Measurements from ENCODE around the gene SSBP2. TPM values are rescaled to one million over a fixed set of nuclear protein-coding genes. Genes with fewer than 3 reads are reported as not detected.

SSBP2 gene
- total and polyA plus RNA-seq, 2 donors from 2014 or later, result 17.0 to 57.1 TPM

- Histone ChIP-seq H3K9me3 (ENCODE audit: control insufficient read depth in 2 of 3, insufficient read depth in 1 of 3, low read length in 3 of 3) (no peaks in the 10 kb centered on the region), H3K36me3 (ENCODE audit: control insufficient read depth in 2 of 3, insufficient read depth in 3 of 3, low read length in 3 of 3) (no peaks in the 10 kb centered on the region), H3K27ac (ENCODE audit: low read depth in 2 of 2, low read length in 2 of 2) (no peak overlapping the region), H3K9ac (ENCODE audit: low read length in 3 of 3) (no peak overlapping the region), H3K4me1 (ENCODE audit: control insufficient read depth in 2 of 3, insufficient read depth in 2 of 3, low read depth in 1 of 3, low read length in 3 of 3) (no peaks in the 10 kb centered on the region), H3K27me3 (ENCODE audit: control insufficient read depth, insufficient read depth, low read length) (no peaks in the 10 kb centered on the region), H3K4me3 (ENCODE audit: low read length in 3 of 3) (no peak overlapping the region)
- FAIRE-seq (no peak), DNase-seq (no peak)
- no peak for TF ChIP-seq CTCF (IDR thresholded peaks at IDR 0.05; ENCODE audit: borderline replicate concordance, extremely low read depth, insufficient read depth)
- intact Hi-C loops (cut with DNase I), result no loop called here
Observed at GRCh38 chr5:81395262-81395661, 355.6 kb downstream of the SSBP2 start.

- FAIRE-seq (no peak), DNase-seq (peak; percentile 43 to 64 (median 64))
- H3K27me3 ChIP-seq (ENCODE audit: control insufficient read depth, insufficient read depth, low read length), result no peaks in the 10 kb centered on the region
Observed at GRCh38 chr5:81393783-81394718, 356.8 kb downstream of the SSBP2 start, which contains the start of gene ACOT12. Gene ACOT12 (minus strand): TSS chr5:81394134. CDS start chr5:81394114, 20 bp downstream.

DNA sequence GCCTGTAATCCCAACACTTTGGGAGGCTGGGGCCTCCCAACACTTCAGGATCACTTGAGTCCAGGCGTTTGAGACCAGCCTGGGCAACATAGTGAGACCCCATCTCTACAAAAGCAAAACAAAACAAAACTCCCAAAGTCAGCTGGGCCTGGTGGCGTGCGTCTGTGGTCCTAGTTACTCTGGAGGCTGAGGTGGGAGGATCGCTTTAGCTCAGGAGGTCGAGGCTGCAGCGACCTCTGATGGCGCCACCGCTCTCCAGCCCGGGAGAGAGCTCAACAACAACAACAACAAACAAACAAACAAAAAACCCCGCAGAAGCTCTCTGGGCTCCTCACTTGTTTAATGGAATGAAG is 357.5 kb downstream of the SSBP2 start:
- Histone ChIP-seq H3K27me3 (ENCODE audit: control insufficient read depth, insufficient read depth, low read length) (no peaks in the 10 kb centered on the region), H3K4me3 (ENCODE audit: low read length in 3 of 3) (peak overlapping the region in 2 of 3 donors; percentile 46 to 59), H3K9me3 (ENCODE audit: control insufficient read depth in 2 of 3, insufficient read depth in 1 of 3, low read length in 3 of 3) (no peaks in the 10 kb centered on the region), H3K36me3 (ENCODE audit: control insufficient read depth in 2 of 3, insufficient read depth in 3 of 3, low read length in 3 of 3) (no peaks in the 10 kb centered on the region), H3K9ac (ENCODE audit: low read length in 3 of 3) (no peak overlapping the region), H3K27ac (ENCODE audit: low read depth in 2 of 2, low read length in 2 of 2) (no peak overlapping the region), H3K4me1 (ENCODE audit: control insufficient read depth in 2 of 3, insufficient read depth in 2 of 3, low read depth in 1 of 3, low read length in 3 of 3) (no peaks in the 10 kb centered on the region)
- intact Hi-C loops (cut with DNase I), result no loop called here
- FAIRE-seq (no peak), DNase-seq (no peak)
- no peak for TF ChIP-seq CTCF (IDR thresholded peaks at IDR 0.05; ENCODE audit: borderline replicate concordance, extremely low read depth, insufficient read depth)

More at GRCh38 chr5:81393783-81394718, 356.8 kb downstream of the SSBP2 start, which contains the start of gene ACOT12:
- TF ChIP-seq CTCF (IDR thresholded peaks at IDR 0.05; ENCODE audit: borderline replicate concordance, extremely low read depth, insufficient read depth), result no peak
- no peak within 1 kb of the TSS for H3K9ac ChIP-seq (ENCODE audit: low read length in 3 of 3)
- intact Hi-C loops (cut with DNase I), result no loop called here
- H3K36me3 ChIP-seq (ENCODE audit: control insufficient read depth in 2 of 3, insufficient read depth in 3 of 3, low read length in 3 of 3), result no peaks in the 10 kb centered on the region
- no peaks in the 10 kb centered on the region for H3K9me3 ChIP-seq (ENCODE audit: control insufficient read depth in 2 of 3, insufficient read depth in 1 of 3, low read length in 3 of 3)
- no peak within 1 kb of the TSS for H3K27ac ChIP-seq (ENCODE audit: low read depth in 2 of 2, low read length in 2 of 2)
- H3K4me1 ChIP-seq (ENCODE audit: control insufficient read depth in 2 of 3, insufficient read depth in 2 of 3, low read depth in 1 of 3, low read length in 3 of 3), result no peaks in the 10 kb centered on the region
- H3K4me3 ChIP-seq (ENCODE audit: low read length in 3 of 3), result peak within 1 kb of the TSS in 2 of 3 donors; percentile 46 to 59
